HCT116 (cell line): ENCODE measurements around the gene BATF2. TPM values are rescaled to one million over a fixed set of nuclear protein-coding genes. Genes with fewer than 3 reads are reported as not detected.
A peak's percentile ranks its signal among the peaks of the same experiment; 100 is the strongest.

Source experiments
- ATAC-seq: fragments of 200-7000 bp; cut with Tn5 transposase; 2 replicates; pipeline ENCODE4 v1.9.1; 2020; ENCODE audit warnings: mild to moderate bottlenecking, moderate library complexity
- BruUV-seq: library from RNA; stranded (reverse); fragments of 400-500 nt; replicated peaks from 2 replicates; lab custom pipeline; 2021; lab: Mats Ljungman, UMichigan
- CTCF ChIA-PET: fragments of 300-600 bp; sonication (Branson Sonifier 250); formaldehyde crosslinking; loops from one replicate; lab custom pipeline; 2021; ENCODE audit warnings: antibody characterized with exemption; lab: Charles Lee
- POLR2A ChIA-PET: fragments of 300-600, 350-600 bp; sonication (Branson Sonifier 250); formaldehyde crosslinking; loops from one replicate; lab custom pipeline; 2021; ENCODE audit warnings: antibody characterized with exemption; lab: Charles Lee
- RAD21 ChIA-PET, 2 experiments: fragments of 300-600 bp; sonication (Branson Sonifier 250); formaldehyde crosslinking; loops; one replicate each; lab custom pipeline; 2023; ENCODE audit warnings: low total read pairs in 2 of 2; ENCODE audit not compliant: uncharacterized antibody in 2 of 2, unreplicated experiment in 2 of 2, low non-redundant PET in 1 of 2; lab: Charles Lee
- DNase-seq: peaks from one replicate; pipeline ENCODE4 v3.0.0-alpha.2; 2010; ENCODE audit warnings: low read depth, low spot score
- H2AFZ ChIP-seq: fragments of 200-600 bp; shearing (Covaris generic), sonication (generic); 2 replicates; pipeline ENCODE4 v1.6.1; 2017; ENCODE audit warnings: low read depth, mixed run types, mixed read lengths, antibody characterized with exemption, low read length; ENCODE audit not compliant: poor library complexity, severe bottlenecking
- H3K27ac ChIP-seq: 2 replicates; pipeline ENCODE4 v1.5.1; 2012; ENCODE audit warnings: low read depth, low read length
- H3K27me3 ChIP-seq: fragments of 200-600 bp; sonication (generic); 2 replicates; pipeline ENCODE4 v1.6.1; 2016; ENCODE audit warnings: mixed run types, low read length, mixed read lengths; ENCODE audit not compliant: insufficient read depth
- H3K36me3 ChIP-seq, 2 experiments: fragments of 200-500 bp in 1 of 2; fragments of 200-600 bp in 1 of 2; sonication (Bioruptor generic) in 1 of 2; sonication (generic) in 1 of 2; 2 replicates each; pipeline versions ENCODE4 v1.5.1 to v1.6.1; 2014 to 2016; ENCODE audit warnings: low read length in 2 of 2, inconsistent platforms in 1 of 2, mixed read lengths in 1 of 2, mixed run types in 1 of 2; ENCODE audit not compliant: insufficient read depth in 2 of 2, control insufficient read depth in 1 of 2
- H3K4me1 ChIP-seq, 2 experiments: fragments of 200-600 bp in 1 of 2; sonication (generic) in 1 of 2; 2 replicates each; pipeline versions ENCODE4 v1.5.1 to v1.6.1; 2012 to 2017; ENCODE audit warnings: low read length in 2 of 2, inconsistent platforms in 1 of 2, mild to moderate bottlenecking in 1 of 2, mixed read lengths in 1 of 2, mixed run types in 1 of 2, moderate library complexity in 1 of 2; ENCODE audit not compliant: insufficient read depth in 2 of 2, control insufficient read depth in 1 of 2
- H3K4me2 ChIP-seq: fragments of 200-600 bp; sonication (generic); 2 replicates; pipeline ENCODE4 v1.6.1; 2017; ENCODE audit warnings: mixed run types, low read length, mixed read lengths
- H3K4me3 ChIP-seq, 2 experiments: fragments of 200-600 bp in 1 of 2; sonication (generic) in 1 of 2; replicated peaks in 1 of 2; 2 replicates each; pipeline ENCODE4 v1.5.1; 2011 to 2016; ENCODE audit warnings: low read length in 2 of 2, control low read depth in 1 of 2, low read depth in 1 of 2, mild to moderate bottlenecking in 1 of 2, mixed read lengths in 1 of 2, mixed run types in 1 of 2
- H3K79me2 ChIP-seq: fragments of 200-600 bp; sonication (generic); 2 replicates; pipeline ENCODE4 v1.6.1; 2017; ENCODE audit warnings: mild to moderate bottlenecking, mixed run types, low read length, moderate library complexity, mixed read lengths; ENCODE audit not compliant: insufficient read depth
- H3K9ac ChIP-seq: fragments of 200-600 bp; sonication (generic); 2 replicates; pipeline ENCODE4 v1.6.1; 2016; ENCODE audit warnings: low read length, mixed read lengths
- H3K9me2 ChIP-seq: fragments of 200-600 bp; sonication (generic), shearing (Covaris generic); 2 replicates; pipeline ENCODE4 v1.6.1; 2017; ENCODE audit warnings: mixed run types, mild to moderate bottlenecking, moderate library complexity; ENCODE audit not compliant: insufficient read depth
- H3K9me3 ChIP-seq, 2 experiments: fragments of 200-500 bp in 1 of 2; fragments of 200-600 bp in 1 of 2; sonication (Bioruptor generic) in 1 of 2; sonication (generic) in 1 of 2; 2 replicates each; pipeline ENCODE4 v1.6.1; 2014 to 2017; ENCODE audit warnings: low read length in 2 of 2, mixed read lengths in 2 of 2, inconsistent platforms in 1 of 2, low read depth in 1 of 2, mild to moderate bottlenecking in 1 of 2, mixed run types in 1 of 2, moderate library complexity in 1 of 2; ENCODE audit not compliant: control insufficient read depth in 1 of 2, insufficient read depth in 1 of 2
- H4K20me1 ChIP-seq: fragments of 200-600 bp; sonication (generic), shearing (Covaris generic); 2 replicates; pipeline ENCODE4 v1.6.1; 2017; ENCODE audit warnings: mixed run types, mild to moderate bottlenecking, moderate library complexity; ENCODE audit not compliant: insufficient read depth
- CTCF ChIP-seq, 3 experiments: fragments of 200-600 bp in 1 of 3; sonication (generic) in 1 of 3; IDR thresholded peaks in 2 of 3; conservative IDR thresholded peaks in 1 of 3; 2 replicates each; pipeline ENCODE4 v1.5.1; 2012 to 2017; ENCODE audit warnings: low read depth in 2 of 3, low read length in 2 of 3, antibody characterized with exemption in 1 of 3, borderline replicate concordance in 1 of 3, control low read depth in 1 of 3, mild to moderate bottlenecking in 1 of 3, mixed read lengths in 1 of 3, mixed run types in 1 of 3, moderate library complexity in 1 of 3; ENCODE audit not compliant: insufficient read depth in 1 of 3
- EGR1 ChIP-seq: IDR thresholded peaks from 2 replicates; pipeline ENCODE4 v1.6.1; 2012; ENCODE audit warnings: low read depth
- EZH2 ChIP-seq: fragments of 200-600 bp; sonication (generic); IDR thresholded peaks from 2 replicates; pipeline ENCODE4 v1.6.1; 2017; ENCODE audit warnings: antibody characterized with exemption, mixed run types
- SP1 ChIP-seq: IDR thresholded peaks from 2 replicates; pipeline ENCODE4 v1.6.1; 2012; ENCODE audit warnings: low read depth
- intact Hi-C: fragments of 100-400 bp; cut with micrococcal nuclease; formaldehyde crosslinking; loops from 2 replicates; pipeline ENCODE4 v1.10.0; 2022
- total RNA-seq: library from RNA; stranded (reverse); gene quantifications from one replicate; pipeline ENCODE4 v1.2.1, GENCODE V29; 2021; ENCODE audit not compliant: unreplicated experiment
- TF ChIP-seq, protein P1 (sequence below): IDR thresholded peaks from 2 replicates; pipeline ENCODE4 v1.6.1; 2012

Gene BATF2
- total RNA-seq, 1 experiment from 2014 or later = 2.1 TPM

- no peaks in the 10 kb centered on the region for H3K79me2 ChIP-seq
- no TSS peak for BruUV-seq
- RAD21 ChIA-PET = no interaction called here
Measured at GRCh38 chr11:65034423-65034822, 37.7 kb upstream of the BATF2 start.

DNA sequence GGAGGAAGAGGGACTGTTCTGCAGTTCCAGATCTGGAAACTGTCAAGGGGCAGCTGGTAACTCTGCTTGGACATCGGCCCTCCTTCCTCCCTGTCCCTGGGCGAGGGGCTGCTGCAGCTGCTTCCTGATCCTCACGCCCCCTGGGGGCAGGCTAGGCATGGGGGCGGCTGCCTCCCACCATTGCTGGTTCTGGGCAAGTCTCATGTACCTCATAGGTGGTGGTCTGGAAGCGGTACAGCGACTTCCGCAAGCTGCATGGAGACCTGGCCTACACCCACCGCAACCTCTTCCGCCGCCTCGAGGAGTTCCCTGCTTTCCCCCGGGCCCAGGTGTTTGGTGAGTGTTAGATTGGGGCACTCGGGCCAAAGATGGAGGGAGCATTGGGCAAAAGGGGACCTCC lies 35.4 kb upstream of the BATF2 start:
- Histone ChIP-seq H3K36me3 (no peaks in the 10 kb centered on the region), H3K9me3 (no peaks in the 10 kb centered on the region), H4K20me1 (no peaks in the 10 kb centered on the region), H3K4me2 (no peak overlapping the region), H3K9me2 (no peaks in the 10 kb centered on the region), H3K27me3 (no peaks in the 10 kb centered on the region), H3K4me1 (peaks cover 12 to 16% of the 10 kb centered on the region in 2 experiments; a peak in 3 of 4 replicates), H2AFZ (no peak overlapping the region), H3K27ac (no peak overlapping the region), H3K9ac (no peak overlapping the region), H3K4me3 (no peak overlapping the region), H3K79me2 (no peaks in the 10 kb centered on the region)
- intact Hi-C loops = no loop called here
- no peak for DNase-seq
- ChIA-PET POLR2A (no interaction called here), RAD21 (no interaction called here), CTCF (no interaction called here)
- no TSS peak for BruUV-seq
- no peak for ATAC-seq
- 0 out of 6 replicates have a peak, but pooled peaks of 1 of the 3 experiments have one; percentile 1 for TF ChIP-seq CTCF (IDR thresholded peaks at IDR 0.05 in 2 of 3, conservative IDR thresholded peaks at IDR 0.05 in 1 of 3; ENCODE audit: borderline replicate concordance in 1 of 3, insufficient read depth in 1 of 3, low read depth in 2 of 3, low read length in 2 of 3)
- TF ChIP-seq EZH2 = no peak
- TF ChIP-seq, protein P1, sequence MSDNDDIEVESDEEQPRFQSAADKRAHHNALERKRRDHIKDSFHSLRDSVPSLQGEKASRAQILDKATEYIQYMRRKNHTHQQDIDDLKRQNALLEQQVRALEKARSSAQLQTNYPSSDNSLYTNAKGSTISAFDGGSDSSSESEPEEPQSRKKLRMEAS = no peak
- no peak for TF ChIP-seq SP1

More at GRCh38 chr11:65034423-65034822, 37.7 kb upstream of the BATF2 start:
- H3K4me1 ChIP-seq = peaks cover 3 to 5% of the 10 kb centered on the region in 2 experiments; a peak in 3 of 4 replicates
- no peak for TF ChIP-seq EGR1
- POLR2A ChIA-PET = no interaction called here
- no peaks in the 10 kb centered on the region for H4K20me1 ChIP-seq
- CTCF ChIA-PET = no interaction called here
- H3K9me2 ChIP-seq = no peaks in the 10 kb centered on the region
- no peak overlapping the region for H3K4me3 ChIP-seq
- H3K27me3 ChIP-seq = no peaks in the 10 kb centered on the region
- ATAC-seq (no peak), DNase-seq (no peak)
- no peaks in the 10 kb centered on the region for H3K36me3 ChIP-seq
- H3K9me3 ChIP-seq = no peaks in the 10 kb centered on the region
- intact Hi-C loops = no loop called here
- H2AFZ ChIP-seq = no peak overlapping the region
- no peak overlapping the region for H3K9ac ChIP-seq
- H3K27ac ChIP-seq = no peak overlapping the region
- H3K4me2 ChIP-seq = no peak overlapping the region
